ENCODE results near the gene USP27X. TPM values are rescaled to one million over a fixed set of nuclear protein-coding genes. Genes with fewer than 3 reads are reported as not detected.

The USP27X gene
- total and polyA plus RNA-seq, 2 of the 8 experiments (the other 6 are each of a cell fraction or from before 2014, with no cell fraction given), result 3.8 to 4.7 TPM

GRCh38 chrX:49853661-49854060 is 25.6 kb upstream of the USP27X start:
- H2AFZ ChIP-seq (ENCODE audit: low read length), result no peak overlapping the region
- FAIRE-seq (no peak), DNase-seq (ENCODE audit: low read depth in 1 of 2, low spot score in 2 of 2) (no peak)
- no peak overlapping the region for H2BK20ac ChIP-seq (ENCODE audit: low read length)
- no peak overlapping the region for H3K27ac ChIP-seq (ENCODE audit: low read depth, low read length)
- H3K18ac ChIP-seq (ENCODE audit: extremely low read depth, low read length), result no peak overlapping the region
- ChIA-PET POLR2A (ENCODE audit: partially characterized antibody) (no interaction called here), CTCF (ENCODE audit: partially characterized antibody) (interaction anchor here (1.0 to 1.3 kb wide), 2 partner anchors 11 to 15 kb away, joined by 3 to 5 read pairs; no protein-coding TSS in a partner anchor)
- no peak overlapping the region for H3K4me2 ChIP-seq (ENCODE audit: insufficient read depth in 1 of 2, low read depth in 2 of 2, low read length in 2 of 2)
- H3K4me1 ChIP-seq (replicated peaks in 1 of 4; ENCODE audit: control insufficient read depth in 3 of 4, insufficient read depth in 4 of 4, low read length in 3 of 4), result no peaks in the 10 kb centered on the region
- no peaks in the 10 kb centered on the region for H4K20me1 ChIP-seq (replicated peaks in 1 of 2; ENCODE audit: control insufficient read depth in 1 of 2, insufficient read depth in 2 of 2, low read length in 2 of 2)
- no peaks in the 10 kb centered on the region for H3K36me3 ChIP-seq (ENCODE audit: control insufficient read depth in 2 of 4, insufficient read depth in 4 of 4, low read length in 3 of 4)
- no peaks in the 10 kb centered on the region for H3K27me3 ChIP-seq (replicated peaks in 1 of 4; ENCODE audit: control insufficient read depth in 3 of 4, extremely low read depth in 1 of 4, insufficient read depth in 3 of 4, low read length in 3 of 4)
- no peak overlapping the region for H4K5ac ChIP-seq (ENCODE audit: insufficient read length, low read depth, low read length)
- H3K9me3 ChIP-seq (ENCODE audit: insufficient read depth in 2 of 2, low read depth in 1 of 2, low read length in 1 of 2), result no peaks in the 10 kb centered on the region
- H3K79me1 ChIP-seq (ENCODE audit: low read depth, low read length), result no peaks in the 10 kb centered on the region
- no peak overlapping the region for H3K56ac ChIP-seq (replicated peaks; ENCODE audit: insufficient read length, low read depth, low read length)
- no peak overlapping the region for H3K4ac ChIP-seq (replicated peaks; ENCODE audit: insufficient read length, low read depth, low read length)
- no peak overlapping the region for H3K14ac ChIP-seq (ENCODE audit: insufficient read length)
- H3K23me2 ChIP-seq (ENCODE audit: low read depth, low read length), result no peaks in the 10 kb centered on the region
- H2BK15ac ChIP-seq (ENCODE audit: low read length), result no peak overlapping the region
- no peak overlapping the region for H4K8ac ChIP-seq (ENCODE audit: extremely low read depth, insufficient read depth, low read length)
- H3K79me2 ChIP-seq (ENCODE audit: control insufficient read depth in 1 of 2, insufficient read depth in 2 of 2, low read length in 2 of 2), result no peaks in the 10 kb centered on the region
- no peak overlapping the region for H3K9ac ChIP-seq (replicated peaks in 1 of 4; ENCODE audit: extremely low read depth in 1 of 4, low read depth in 3 of 4, low read length in 3 of 4)
- no peak overlapping the region for H4K91ac ChIP-seq (replicated peaks; ENCODE audit: insufficient read length, low read length)
- H3K23ac ChIP-seq (ENCODE audit: insufficient read length), result no peak overlapping the region
- H2BK120ac ChIP-seq (replicated peaks; ENCODE audit: low read depth, low read length), result no peak overlapping the region
- no peak overlapping the region for H2BK5ac ChIP-seq (ENCODE audit: low read depth, low read length)
- H3K4me3 ChIP-seq (ENCODE audit: extremely low read depth in 1 of 4, insufficient read depth in 2 of 4, low read depth in 3 of 4, low read length in 4 of 4), result no peak overlapping the region
- H2BK12ac ChIP-seq (ENCODE audit: low read depth, low read length), result no peak overlapping the region
- H2AK5ac ChIP-seq (ENCODE audit: low read depth, low read length), result no peak overlapping the region
- WGBS, 2 experiments (ENCODE audit: extremely low coverage in 1 of 2, insufficient coverage in 1 of 2, insufficient read length in 1 of 2, insufficient replicate concordance in 2 of 2, low coverage in 1 of 2, low lambda C conversion rate in 2 of 2, missing lambda C conversion rate in 1 of 2), result 89% methylated on average over 4 of the region's 6 CpGs; no CpG with 5 or more reads in 1 of the 2 experiments
- TF ChIP-seq POLR2A (IDR thresholded peaks at IDR 0.05; ENCODE audit: control extremely low read depth in 1 of 2, low read depth in 2 of 2, low read length in 2 of 2) (no peak), MAX (IDR thresholded peaks at IDR 0.05) (no peak), SRF (IDR thresholded peaks at IDR 0.05; ENCODE audit: low read depth, low read length) (no peak), TAF1 (IDR thresholded peaks at IDR 0.05; ENCODE audit: low read depth, low read length) (no peak)
